SIG-M5 (cell line): ENCODE measurements around the gene WDR53.
"Not testable (repeated sequence)": the region's sequence is repeated elsewhere in the genome, so short reads cannot be mapped to it uniquely, and the experiment has no call there.

ENCODE experiments used
- DNase-seq: peaks from one replicate; lab custom pipeline; 2025; lab: John Stamatoyannopoulos, UW

WDR53 gene

GRCh38 chr3:196558476-196558875, 9.9 kb downstream of the WDR53 start:
- no peak for DNase-seq

DNA sequence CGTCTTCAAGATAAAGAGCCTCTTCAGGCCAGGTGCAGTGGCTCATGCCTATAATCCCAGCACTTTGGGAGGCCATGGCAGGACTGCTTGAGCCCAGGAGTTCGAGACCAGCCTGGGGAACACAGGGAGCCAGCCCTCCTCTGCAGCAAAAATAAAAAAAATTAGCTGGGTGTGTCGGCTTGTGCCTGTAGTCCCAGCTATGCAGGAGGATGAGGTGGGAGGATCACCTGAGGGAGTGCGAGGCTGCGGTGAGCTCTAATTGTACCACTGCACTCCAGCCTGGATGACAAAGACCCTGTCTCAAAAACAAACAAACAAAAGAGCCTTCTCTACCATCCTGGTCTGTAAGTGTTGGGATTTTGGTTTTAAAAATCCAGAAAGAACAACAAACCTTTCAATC, 11.1 kb downstream of the WDR53 start:
- no peak for DNase-seq

- DNase-seq, result no peak
These were observed 13.1 kb downstream of the WDR53 start for GRCh38 chr3:196555295-196555694.

- peak; percentile 72 for DNase-seq
These were observed 14.1 kb downstream of the WDR53 start for GRCh38 chr3:196554205-196554604.

GRCh38 chr3:196553551-196553950, 14.8 kb downstream of the WDR53 start:
- DNase-seq, result no peak

DNA sequence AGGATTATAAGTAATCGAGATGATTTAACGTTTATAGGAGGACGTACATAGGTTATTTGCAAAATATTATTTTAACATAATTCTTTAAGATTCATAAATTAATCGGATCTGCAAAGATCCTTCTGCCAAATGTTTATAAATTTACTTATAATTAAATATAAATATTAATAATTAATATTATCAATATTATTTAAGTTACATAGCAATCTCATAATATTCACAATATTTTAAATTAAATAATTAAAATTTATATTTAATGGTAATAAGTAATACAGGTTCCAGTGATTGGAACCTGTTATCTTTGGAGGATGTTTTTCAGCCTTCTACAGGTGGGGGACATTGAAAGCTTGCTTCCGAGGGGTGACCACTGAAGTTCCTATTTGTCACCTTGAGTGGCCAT, 16.1 kb downstream of the WDR53 start:
- no peak for DNase-seq

DNA sequence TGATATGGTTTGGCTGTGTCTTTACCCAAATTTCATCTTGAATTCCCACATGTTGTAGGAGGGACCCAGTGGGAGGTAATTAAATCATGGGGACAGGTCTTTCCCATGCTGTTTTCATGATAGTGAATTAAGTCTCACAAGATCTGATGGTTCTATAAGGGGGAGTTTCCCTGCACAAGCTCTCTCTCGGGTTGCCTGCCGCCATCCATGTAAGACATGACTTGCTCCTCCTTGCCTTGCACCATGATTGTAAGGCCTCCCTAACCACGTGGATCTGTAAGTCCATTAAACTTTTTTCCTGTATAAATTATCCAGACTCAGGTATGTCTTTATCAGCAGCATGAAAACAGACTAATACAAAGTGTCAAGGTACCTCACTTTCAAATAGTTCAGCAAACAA, 18.2 kb downstream of the WDR53 start:
- not testable (repeated sequence) for DNase-seq

- DNase-seq, result not testable (repeated sequence)
These were observed 19.0 kb downstream of the WDR53 start for GRCh38 chr3:196549312-196549711.

DNA sequence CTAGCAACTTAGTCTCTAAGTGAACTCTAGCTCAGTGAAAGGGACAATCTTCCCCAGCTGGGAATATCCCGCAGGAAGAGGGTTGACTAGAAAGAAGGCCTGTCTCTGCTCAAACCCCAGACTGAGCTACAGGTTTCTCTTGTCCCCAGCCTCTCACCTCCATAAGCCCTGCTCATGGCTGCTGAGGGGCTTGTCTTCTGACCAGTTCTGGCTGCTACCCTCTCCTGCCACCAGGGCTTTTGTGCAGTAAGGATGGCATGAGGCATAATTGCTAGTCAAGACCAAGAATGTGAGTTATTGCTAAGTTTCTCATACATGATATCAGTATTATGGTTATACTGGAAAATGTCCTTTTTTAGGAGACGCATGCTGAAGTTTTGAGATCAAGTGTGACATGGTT, 21.3 kb downstream of the WDR53 start:
- no peak for DNase-seq

- no peak for DNase-seq
These were observed 21.8 kb downstream of the WDR53 start for GRCh38 chr3:196546537-196546936.

DNA sequence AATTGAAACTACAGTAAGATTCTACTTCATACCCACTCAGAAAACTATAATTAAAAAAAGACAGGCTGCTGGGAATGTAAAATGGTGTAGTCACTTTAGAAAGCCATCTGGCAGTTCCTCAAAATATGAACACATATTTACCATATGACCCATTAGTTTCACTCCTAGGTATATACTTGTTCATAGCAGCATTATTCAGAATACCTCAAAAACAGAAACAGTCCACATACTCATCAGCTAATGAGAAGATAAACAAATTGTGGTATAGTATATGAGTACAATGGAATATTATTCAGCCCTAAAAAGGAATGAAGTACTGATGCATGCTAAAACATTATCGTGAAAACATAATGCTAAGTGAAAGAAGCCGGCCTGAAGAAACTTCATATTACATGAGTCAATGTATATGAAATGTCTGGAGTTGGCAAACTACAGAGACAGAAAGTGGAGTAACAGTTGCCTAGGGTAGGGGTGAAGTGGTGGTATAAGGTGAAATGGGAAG, 23.8 kb downstream of the WDR53 start:
- no peak for DNase-seq

- no peak for DNase-seq
These were observed 26.5 kb downstream of the WDR53 start for GRCh38 chr3:196541684-196542445.

- DNase-seq, result no peak
These were observed 30.9 kb downstream of the WDR53 start for GRCh38 chr3:196537319-196537984.

DNA sequence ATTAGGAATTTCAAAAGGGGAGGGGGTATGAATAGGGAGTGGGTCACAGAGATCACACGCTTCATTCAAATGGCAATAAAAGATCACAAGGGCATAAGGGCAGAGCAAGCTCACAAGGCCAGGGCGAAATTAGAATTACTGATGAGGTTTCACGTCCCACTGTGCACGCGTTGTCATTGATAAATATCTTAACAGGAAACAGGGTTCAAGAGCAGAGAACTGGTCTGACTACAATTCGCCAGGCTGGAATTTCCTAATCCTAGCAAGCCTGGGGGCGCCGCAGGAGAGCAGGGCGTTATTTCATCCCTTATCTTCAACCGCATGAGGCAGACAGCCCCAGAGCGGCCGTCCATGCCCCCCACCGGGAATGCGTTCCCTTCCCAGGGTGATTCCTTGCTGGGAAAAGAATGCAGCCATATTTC, 35.1 kb downstream of the WDR53 start:
- DNase-seq, result no peak

GRCh38 chr3:196531418-196531817, 36.9 kb downstream of the WDR53 start:
- no peak for DNase-seq

- DNase-seq, result no peak
These were observed 39.6 kb downstream of the WDR53 start for GRCh38 chr3:196528639-196529233.

DNA sequence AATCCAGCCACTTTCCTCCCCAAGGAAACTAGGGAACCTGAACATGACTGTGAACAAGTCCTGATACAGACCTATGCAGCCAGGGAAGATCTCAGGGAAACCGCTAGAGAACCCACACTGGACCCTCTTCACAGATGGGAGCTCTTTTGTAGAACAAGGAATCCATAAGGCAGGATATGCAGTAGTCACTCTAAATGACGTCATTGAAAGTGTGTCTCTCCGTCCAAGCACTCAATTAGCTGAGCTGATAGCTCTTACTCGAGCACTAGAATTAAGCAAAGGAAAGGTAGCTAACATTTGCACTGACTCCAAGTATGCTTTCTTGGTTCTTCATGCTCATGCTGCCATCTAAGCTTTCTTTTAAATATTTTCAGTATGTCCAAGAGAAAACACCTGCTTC, 43.2 kb downstream of the WDR53 start:
- DNase-seq, result no peak

- no peak for DNase-seq
These were observed 43.8 kb downstream of the WDR53 start for GRCh38 chr3:196524527-196524926.

- DNase-seq, result no peak
These were observed 44.5 kb downstream of the WDR53 start for GRCh38 chr3:196523841-196524240.

DNA sequence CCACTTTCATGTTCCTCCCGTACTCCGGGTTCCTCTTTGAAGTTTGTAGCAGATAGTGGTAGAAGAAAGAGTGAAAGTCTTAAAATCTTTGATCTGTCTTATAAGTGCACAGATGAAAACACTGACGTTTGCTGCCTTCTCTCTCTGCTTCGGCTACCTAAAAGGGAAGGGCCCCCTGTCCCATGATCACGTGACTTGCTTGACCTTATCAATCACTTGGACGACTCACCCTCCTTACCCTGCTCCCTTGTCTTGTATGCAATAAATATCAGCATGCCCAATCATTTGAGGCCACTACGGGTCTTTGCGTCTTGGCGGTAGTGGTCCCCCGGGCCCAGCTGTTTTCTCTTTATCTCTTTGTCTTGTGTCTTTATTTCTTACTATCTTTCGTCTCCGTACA, 47.1 kb downstream of the WDR53 start:
- not testable (repeated sequence) for DNase-seq

GRCh38 chr3:196519718-196520082, 48.7 kb downstream of the WDR53 start:
- no peak for DNase-seq

GRCh38 chr3:196518966-196519717, 49.2 kb downstream of the WDR53 start:
- no peak for DNase-seq
